HUES48 (cell line): Measurements from ENCODE around the gene COQ3.
A peak's percentile ranks its signal among the peaks of the same experiment; 100 is the strongest.

Experiments used
- H3K27ac ChIP-seq: one replicate; pipeline ENCODE4 v1.7.0; 2013; ENCODE audit warnings: low read depth, low read length, inconsistent platforms
- H3K27me3 ChIP-seq: 2 replicates; pipeline ENCODE4 v1.6.1; 2013; ENCODE audit warnings: mild to moderate bottlenecking, low read length; ENCODE audit not compliant: control insufficient read depth, insufficient read depth
- H3K36me3 ChIP-seq: 2 replicates; pipeline ENCODE4 v1.6.1; 2013; ENCODE audit warnings: low read length; ENCODE audit not compliant: control insufficient read depth, insufficient read depth
- H3K4me1 ChIP-seq: 2 replicates; pipeline ENCODE4 v1.6.1; 2013; ENCODE audit warnings: mild to moderate bottlenecking, low read length; ENCODE audit not compliant: control insufficient read depth, insufficient read depth
- H3K4me3 ChIP-seq: 2 replicates; pipeline ENCODE4 v1.5.1; 2013; ENCODE audit warnings: mild to moderate bottlenecking, low read depth, low read length
- H3K9ac ChIP-seq: 2 replicates; pipeline ENCODE4 v1.6.1; 2013; ENCODE audit warnings: mild to moderate bottlenecking, low read depth, low read length, moderate library complexity
- H3K9me3 ChIP-seq: 2 replicates; pipeline ENCODE4 v1.6.1; 2013; ENCODE audit warnings: low read length; ENCODE audit not compliant: control insufficient read depth, insufficient read depth

COQ3 gene

GRCh38 chr6:99393698-99394531 is at the start of gene COQ3:
TSS of gene COQ3 (minus strand) at chr6:99394195. CDS start at chr6:99394179, 16 bp downstream.
- peaks cover 7% of the 10 kb centered on the region for H3K4me1 ChIP-seq
- H3K27ac ChIP-seq, result peak within 1 kb of the TSS; percentile 95
- H3K36me3 ChIP-seq, result peaks cover 19% of the 10 kb centered on the region
- H3K9ac ChIP-seq, result peak within 1 kb of the TSS; percentile 90
- H3K9me3 ChIP-seq, result no peaks in the 10 kb centered on the region
- H3K4me3 ChIP-seq, result peak within 1 kb of the TSS; percentile 97
- no peaks in the 10 kb centered on the region for H3K27me3 ChIP-seq

GRCh38 chr6:99434702-99435530 is 40.9 kb upstream of the COQ3 start:
- H3K36me3 ChIP-seq, result peaks cover 49% of the 10 kb centered on the region
- H3K4me1 ChIP-seq, result 0 out of 2 replicates have a peak, but pooled peaks cover 8% of the 10 kb centered on the region
- no peaks in the 10 kb centered on the region for H3K27me3 ChIP-seq
- H3K4me3 ChIP-seq, result no peak overlapping the region
- H3K9me3 ChIP-seq, result no peaks in the 10 kb centered on the region
- H3K9ac ChIP-seq, result no peak overlapping the region
- H3K27ac ChIP-seq, result no peak overlapping the region

DNA sequence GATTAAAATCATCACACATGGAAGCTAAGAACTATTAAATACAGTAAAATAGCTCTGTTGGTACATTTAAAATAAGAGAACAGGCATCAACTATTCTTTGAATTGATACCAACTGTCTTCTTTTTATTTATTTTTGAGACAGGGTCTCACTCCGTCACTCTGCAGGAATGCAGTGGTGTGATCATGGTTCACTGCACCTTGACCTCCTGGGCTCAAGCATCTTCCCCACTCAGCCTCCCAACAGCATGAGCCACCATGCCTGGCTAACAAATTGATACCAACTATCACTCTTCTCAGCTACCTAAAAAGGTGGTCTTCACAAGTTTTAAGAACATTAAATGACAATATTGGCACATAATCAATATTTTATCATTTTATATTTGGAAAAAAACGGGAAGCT is 38.9 kb upstream of the COQ3 start:
- H3K9ac ChIP-seq, result no peak overlapping the region
- H3K27ac ChIP-seq, result peak overlapping the region; percentile 0
- no peaks in the 10 kb centered on the region for H3K27me3 ChIP-seq
- H3K4me3 ChIP-seq, result no peak overlapping the region
- H3K9me3 ChIP-seq, result no peaks in the 10 kb centered on the region
- 0 out of 2 replicates have a peak, but pooled peaks cover 8% of the 10 kb centered on the region for H3K4me1 ChIP-seq
- H3K36me3 ChIP-seq, result peaks cover 34% of the 10 kb centered on the region

DNA sequence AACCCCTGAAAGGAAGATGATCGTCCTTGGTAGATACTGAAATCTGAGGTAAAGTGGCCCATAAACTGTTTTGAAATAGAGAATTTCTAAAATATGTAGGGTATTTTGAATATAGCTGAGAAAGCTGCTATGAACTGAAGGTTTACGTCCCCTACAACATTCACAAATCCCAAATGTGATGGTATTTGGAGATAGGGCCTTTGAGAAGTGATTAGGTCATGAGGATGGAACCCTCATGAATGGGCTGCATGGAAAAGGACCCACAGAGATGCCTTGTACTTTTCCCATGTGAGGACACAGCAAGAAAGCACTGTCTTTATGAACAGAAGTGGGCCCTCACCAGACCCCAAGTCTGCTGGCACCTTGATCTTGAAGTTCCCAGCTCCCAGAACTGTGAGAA is 37.9 kb upstream of the COQ3 start:
- Histone ChIP-seq H3K36me3 (peaks cover 28% of the 10 kb centered on the region), H3K9ac (no peak overlapping the region), H3K4me3 (no peak overlapping the region), H3K4me1 (peaks cover 17% of the 10 kb centered on the region; the same call in 1 of the 2 replicates), H3K9me3 (no peaks in the 10 kb centered on the region), H3K27ac (no peak overlapping the region), H3K27me3 (no peaks in the 10 kb centered on the region)

DNA sequence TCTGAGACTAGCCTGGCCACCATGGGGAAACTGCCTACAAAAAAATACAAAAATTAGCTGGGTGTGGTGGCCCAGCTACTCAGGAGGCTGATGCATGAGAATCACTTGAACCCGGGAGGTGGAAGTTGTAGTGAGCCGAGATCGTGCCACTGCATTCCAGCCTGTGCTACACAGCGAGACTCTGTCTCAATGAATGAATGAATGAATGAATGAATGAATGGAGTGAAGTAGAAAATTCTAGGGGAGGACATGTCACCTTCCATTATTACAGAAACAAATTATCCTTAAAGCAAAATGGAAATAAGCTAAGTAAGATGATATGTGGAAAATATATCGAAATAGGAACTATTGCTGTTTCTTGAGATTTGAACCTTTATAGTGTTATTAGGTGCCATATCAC is 34.0 kb upstream of the COQ3 start:
- Histone ChIP-seq H3K4me3 (no peak overlapping the region), H3K4me1 (peaks cover 37% of the 10 kb centered on the region), H3K36me3 (peaks cover 23% of the 10 kb centered on the region), H3K27ac (no peak overlapping the region), H3K9me3 (no peaks in the 10 kb centered on the region), H3K27me3 (no peaks in the 10 kb centered on the region), H3K9ac (no peak overlapping the region)

GRCh38 chr6:99426451-99426757 is 32.4 kb upstream of the COQ3 start:
- peaks cover 39% of the 10 kb centered on the region for H3K4me1 ChIP-seq
- H3K9ac ChIP-seq, result peak overlapping the region; percentile 97
- H3K4me3 ChIP-seq, result peak overlapping the region; percentile 90
- H3K9me3 ChIP-seq, result no peaks in the 10 kb centered on the region
- H3K36me3 ChIP-seq, result peaks cover 22% of the 10 kb centered on the region
- H3K27me3 ChIP-seq, result no peaks in the 10 kb centered on the region
- peak overlapping the region; percentile 100 for H3K27ac ChIP-seq

DNA sequence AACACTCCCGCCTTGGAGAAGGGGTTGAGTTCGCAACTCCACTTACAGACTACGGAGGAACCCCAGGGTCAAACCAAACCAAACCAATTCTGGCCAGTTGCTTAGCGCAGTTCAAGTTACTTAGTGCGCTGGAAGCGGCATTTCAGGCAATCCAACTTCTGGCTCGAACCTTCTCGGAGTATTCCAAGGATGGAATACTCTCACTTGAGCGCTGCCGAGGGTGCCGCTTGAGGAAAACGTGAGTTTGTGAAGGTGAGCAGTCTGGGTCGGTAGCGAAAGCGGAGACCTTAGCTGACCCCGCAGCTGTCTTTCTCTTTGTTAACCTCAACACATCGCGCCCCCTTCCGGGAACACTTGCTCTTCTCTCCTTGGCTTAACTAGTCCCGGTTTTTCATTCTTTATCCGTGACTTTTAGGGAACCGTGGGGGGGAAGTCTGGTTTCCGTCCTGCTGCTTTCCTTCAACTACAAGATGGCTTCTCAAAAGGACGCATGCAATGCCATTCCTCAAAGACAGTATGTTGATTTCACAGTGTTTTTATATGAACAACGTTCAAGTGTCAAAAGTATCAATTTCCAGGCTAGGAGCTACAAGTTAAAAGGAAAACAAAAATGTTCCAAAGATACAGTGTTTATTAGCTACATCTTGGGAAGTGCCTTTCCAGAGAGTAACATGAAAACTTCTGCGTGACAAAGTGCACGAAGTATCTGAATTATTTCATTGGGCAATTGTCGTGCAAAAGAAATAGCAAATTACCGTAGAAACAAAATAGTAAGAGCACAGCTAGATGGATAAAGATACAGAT is 31.9 kb upstream of the COQ3 start:
- Histone ChIP-seq H3K27ac (peak overlapping the region; percentile 100), H3K9me3 (no peaks in the 10 kb centered on the region), H3K4me3 (peak overlapping the region; percentile 90), H3K9ac (peak overlapping the region; percentile 97), H3K4me1 (peaks cover 43% of the 10 kb centered on the region), H3K36me3 (peaks cover 19% of the 10 kb centered on the region), H3K27me3 (no peaks in the 10 kb centered on the region)

DNA sequence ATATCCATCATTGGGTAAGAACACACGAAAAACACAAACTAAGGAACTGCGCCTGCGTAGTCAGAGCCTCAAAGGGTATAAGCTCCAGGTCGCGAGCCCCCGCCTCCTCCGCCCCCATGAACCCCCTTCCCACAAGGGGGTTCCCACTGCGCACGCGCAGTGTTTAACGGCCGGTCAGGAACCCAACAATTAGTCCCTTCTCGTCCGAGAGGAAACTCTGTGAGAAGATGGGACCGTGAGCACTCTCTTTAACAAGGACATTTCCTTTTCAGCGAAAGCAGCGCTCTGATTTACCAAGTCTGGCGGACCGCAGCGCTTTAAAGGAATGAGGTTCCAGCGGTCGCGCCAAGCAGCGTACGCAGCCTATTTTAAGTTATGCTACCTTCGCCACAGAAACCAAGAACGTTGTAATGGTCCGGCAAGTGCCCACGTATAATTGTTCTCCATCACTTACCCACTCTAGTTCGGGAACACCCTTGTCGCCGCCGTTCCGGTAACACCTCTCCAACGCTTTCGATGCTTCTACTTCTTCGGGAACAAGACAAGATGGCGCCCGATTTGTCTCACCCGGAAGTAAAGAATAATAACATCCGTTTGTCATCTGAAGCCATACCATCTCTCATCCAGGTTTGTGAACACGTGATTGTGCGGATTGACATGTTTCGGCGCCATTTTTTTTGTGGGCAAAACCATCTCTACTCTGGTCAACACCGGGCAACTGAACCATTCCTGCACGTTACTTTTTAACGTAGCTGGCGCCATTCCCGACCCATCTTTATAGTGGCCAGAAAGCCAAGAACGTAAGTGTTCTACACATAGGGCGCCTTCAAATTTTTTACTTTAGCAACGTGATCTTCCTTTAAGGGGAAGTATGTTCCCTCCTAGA is 31.0 kb upstream of the COQ3 start, which contains the start of gene PNISR:
Gene PNISR (minus strand): TSS at position 548 of the 886 bp plus-strand sequence. CDS start 10,649 bp downstream, outside the sequence.
- Histone ChIP-seq H3K4me1 (peaks cover 35% of the 10 kb centered on the region), H3K4me3 (peak within 1 kb of the TSS; percentile 90), H3K27ac (peak within 1 kb of the TSS; percentile 100), H3K27me3 (no peaks in the 10 kb centered on the region), H3K36me3 (peaks cover 13% of the 10 kb centered on the region), H3K9me3 (no peaks in the 10 kb centered on the region), H3K9ac (peak within 1 kb of the TSS; percentile 97)

DNA sequence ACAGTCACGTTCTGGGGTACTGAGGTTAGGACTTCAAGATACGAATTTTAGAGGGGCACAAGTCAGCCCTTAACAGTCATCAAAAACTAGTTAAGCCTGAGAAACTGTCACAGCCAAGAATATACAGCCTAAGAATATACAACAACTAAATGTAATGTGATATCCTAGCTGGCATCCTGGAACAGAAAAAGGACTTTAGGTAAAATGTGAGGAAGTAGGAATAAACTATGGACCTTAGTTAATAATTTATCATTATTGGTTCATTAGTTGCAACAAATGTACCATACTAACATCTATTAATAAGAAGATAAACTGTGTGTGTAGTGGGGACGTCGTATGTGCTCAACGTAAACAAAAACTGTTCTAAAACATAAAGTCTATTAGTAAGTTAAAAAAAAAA is 30.0 kb upstream of the COQ3 start:
- peaks cover 13% of the 10 kb centered on the region for H3K36me3 ChIP-seq
- no peaks in the 10 kb centered on the region for H3K27me3 ChIP-seq
- no peak overlapping the region for H3K27ac ChIP-seq
- peak overlapping the region; percentile 97; the same call in 1 of the 2 replicates for H3K9ac ChIP-seq
- peak overlapping the region; percentile 90 for H3K4me3 ChIP-seq
- H3K9me3 ChIP-seq, result no peaks in the 10 kb centered on the region
- H3K4me1 ChIP-seq, result peaks cover 35% of the 10 kb centered on the region

- Histone ChIP-seq H3K4me1 (peaks cover 35% of the 10 kb centered on the region), H3K27ac (no peak overlapping the region)
Measured at GRCh38 chr6:99422912-99423311, 28.9 kb upstream of the COQ3 start.

More at GRCh38 chr6:99422912-99423311, 28.9 kb upstream of the COQ3 start:
- Histone ChIP-seq H3K27me3 (no peaks in the 10 kb centered on the region), H3K36me3 (peaks cover 13% of the 10 kb centered on the region), H3K4me3 (no peak overlapping the region), H3K9me3 (no peaks in the 10 kb centered on the region), H3K9ac (no peak overlapping the region)
